GM12875 (cell line): ENCODE results near the gene PTGIR.

Experiments used
- H3K4me3 ChIP-seq: one replicate; pipeline ENCODE4 v1.5.1; 2011; ENCODE audit warnings: low read depth, low read length, control low read depth
- CTCF ChIP-seq: IDR thresholded peaks from 2 replicates; pipeline ENCODE4 v1.5.1; 2011; ENCODE audit warnings: low read depth, mild to moderate bottlenecking, control low read depth, inconsistent platforms, low read length, moderate library complexity, borderline replicate concordance; ENCODE audit not compliant: insufficient read depth

Gene PTGIR

GRCh38 chr19:46600384-46601317 is 24.2 kb downstream of the PTGIR start:
- TF ChIP-seq CTCF = no peak
- peak overlapping the region; percentile 97 for H3K4me3 ChIP-seq

GRCh38 chr19:46599716-46600373 is 25.0 kb downstream of the PTGIR start:
- H3K4me3 ChIP-seq = peak overlapping the region; percentile 97
- TF ChIP-seq CTCF = no peak

GRCh38 chr19:46598372-46598917 is 26.4 kb downstream of the PTGIR start:
- no peak for TF ChIP-seq CTCF
- no peak overlapping the region for H3K4me3 ChIP-seq

GRCh38 chr19:46596008-46596407 is 28.9 kb downstream of the PTGIR start:
- H3K4me3 ChIP-seq = no peak overlapping the region
- no peak for TF ChIP-seq CTCF

GRCh38 chr19:46591870-46592269 is 33.0 kb downstream of the PTGIR start:
- no peak overlapping the region for H3K4me3 ChIP-seq
- TF ChIP-seq CTCF = no peak

- no peak overlapping the region for H3K4me3 ChIP-seq
- no peak for TF ChIP-seq CTCF
Measured at GRCh38 chr19:46591254-46591653, 33.6 kb downstream of the PTGIR start.
